Common myeloid progenitor, CD34-positive (primary cell): Measurements from ENCODE around the gene SCUBE2.

Experiments used
- CTCF ChIA-PET: fragments of 350-600 bp; sonication (Branson Sonifier 250); formaldehyde crosslinking; loops from one replicate; lab custom pipeline; 2021; ENCODE audit warnings: antibody characterized with exemption; lab: Charles Lee
- POLR2A ChIA-PET: fragments of 350-600 bp; sonication (Branson Sonifier 250); formaldehyde crosslinking; loops from one replicate; lab custom pipeline; 2021; ENCODE audit warnings: antibody characterized with exemption; lab: Charles Lee
- DNase-seq, 3 donors: peaks; one replicate each; pipeline versions ENCODE4 v3.0.0 to v3.0.0-alpha.2; 2013
- H3K27ac ChIP-seq, 2 experiments: 1 replicate in 1 of 2; 2 replicates in 1 of 2; pipeline ENCODE4 v1.7.0; 2013; ENCODE audit warnings: inconsistent platforms in 2 of 2, low read length in 2 of 2, mild to moderate bottlenecking in 2 of 2, low read depth in 1 of 2, moderate library complexity in 1 of 2; ENCODE audit not compliant: severe bottlenecking in 2 of 2, insufficient read depth in 1 of 2, poor library complexity in 1 of 2
- H3K27me3 ChIP-seq, 5 experiments: replicated peaks in 2 of 5; 1 replicate in 3 of 5; 2 replicates in 2 of 5; pipeline versions ENCODE4 v1.6.1 to v1.7.0; 2013; ENCODE audit warnings: low read length in 4 of 5, mild to moderate bottlenecking in 2 of 5, moderate library complexity in 2 of 5, inconsistent platforms in 1 of 5; ENCODE audit not compliant: insufficient read depth in 5 of 5, control insufficient read depth in 4 of 5
- H3K36me3 ChIP-seq, 4 experiments: 1 replicate in 2 of 4; 2 replicates in 2 of 4; pipeline versions ENCODE4 v1.6.1 to v1.7.0; 2013; ENCODE audit warnings: low read length in 3 of 4, control low read depth in 1 of 4, mild to moderate bottlenecking in 1 of 4; ENCODE audit not compliant: control insufficient read depth in 4 of 4, insufficient read depth in 4 of 4
- H3K4me1 ChIP-seq, 4 experiments: 1 replicate in 3 of 4; 2 replicates in 1 of 4; pipeline versions ENCODE4 v1.6.1 to v1.7.1; 2013; ENCODE audit warnings: low read length in 3 of 4, mild to moderate bottlenecking in 3 of 4, control low read depth in 1 of 4, inconsistent platforms in 1 of 4, moderate library complexity in 1 of 4; ENCODE audit not compliant: control insufficient read depth in 4 of 4, insufficient read depth in 4 of 4; ENCODE audit errors: control extremely low read depth in 1 of 4
- H3K4me3 ChIP-seq, 7 experiments: 1 replicate in 4 of 7; 2 replicates in 3 of 7; pipeline versions ENCODE4 v1.5.1 to v1.7.0; 2013; ENCODE audit warnings: mild to moderate bottlenecking in 7 of 7, low read length in 6 of 7, moderate library complexity in 6 of 7, inconsistent platforms in 2 of 7, low read depth in 2 of 7, control low read depth in 1 of 7; ENCODE audit not compliant: insufficient read depth in 4 of 7, control insufficient read depth in 1 of 7; ENCODE audit errors: extremely low read depth in 1 of 7
- H3K9me3 ChIP-seq, 5 experiments: 1 replicate in 4 of 5; 2 replicates in 1 of 5; pipeline versions ENCODE4 v1.6.1 to v1.7.1; 2013; ENCODE audit warnings: low read length in 4 of 5, mild to moderate bottlenecking in 2 of 5, inconsistent platforms in 1 of 5, low read depth in 1 of 5, moderate library complexity in 1 of 5; ENCODE audit not compliant: control insufficient read depth in 4 of 5, insufficient read depth in 2 of 5; ENCODE audit errors: control extremely low read depth in 1 of 5
- WGBS: methylation state at CpG from one replicate; pipeline ENCODE4 v1.1.5; 2013; ENCODE audit not compliant: insufficient coverage; 5-methylcytosine and 5-hydroxymethylcytosine counted together

SCUBE2 gene

DNA sequence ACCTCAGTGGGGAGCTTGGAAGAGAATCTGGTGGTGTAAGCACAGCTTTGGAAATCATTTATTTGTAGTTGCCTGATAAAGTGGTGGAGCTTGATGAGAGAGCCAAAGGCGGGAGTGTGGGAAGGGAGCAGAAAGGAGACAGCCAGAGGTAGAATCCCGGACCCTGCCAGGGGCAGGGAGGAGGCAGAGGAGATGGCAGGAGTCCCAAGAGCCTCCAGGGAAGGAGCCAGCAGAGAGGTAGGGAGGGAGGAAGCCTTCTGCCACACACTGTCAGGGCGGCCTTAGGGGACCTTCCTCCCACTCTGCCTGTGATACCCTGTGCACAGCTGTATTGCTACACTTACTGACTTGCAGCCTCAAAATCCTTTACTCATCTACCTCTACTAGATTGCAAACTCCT, 15.4 kb downstream of the SCUBE2 start:
- no peaks in the 10 kb centered on the region for H3K4me1 ChIP-seq
- POLR2A ChIA-PET: interaction anchor here (0.5 kb wide), 1 partner anchor 26 kb away, joined by 3 read pairs; no protein-coding TSS in a partner anchor
- no peaks in the 10 kb centered on the region for H3K36me3 ChIP-seq
- no peak overlapping the region for H3K27ac ChIP-seq
- no peak for DNase-seq
- no peaks in the 10 kb centered on the region for H3K27me3 ChIP-seq
- WGBS: 100% methylated on average over 2 of the region's 3 CpGs
- H3K9me3 ChIP-seq: no peaks in the 10 kb centered on the region
- CTCF ChIA-PET: interaction anchor here (0.9 to 2.5 kb wide), 3 partner anchors 12 to 17 kb away, joined by 3 to 13 read pairs (median 8); no protein-coding TSS in a partner anchor
- H3K4me3 ChIP-seq: no peak overlapping the region

DNA sequence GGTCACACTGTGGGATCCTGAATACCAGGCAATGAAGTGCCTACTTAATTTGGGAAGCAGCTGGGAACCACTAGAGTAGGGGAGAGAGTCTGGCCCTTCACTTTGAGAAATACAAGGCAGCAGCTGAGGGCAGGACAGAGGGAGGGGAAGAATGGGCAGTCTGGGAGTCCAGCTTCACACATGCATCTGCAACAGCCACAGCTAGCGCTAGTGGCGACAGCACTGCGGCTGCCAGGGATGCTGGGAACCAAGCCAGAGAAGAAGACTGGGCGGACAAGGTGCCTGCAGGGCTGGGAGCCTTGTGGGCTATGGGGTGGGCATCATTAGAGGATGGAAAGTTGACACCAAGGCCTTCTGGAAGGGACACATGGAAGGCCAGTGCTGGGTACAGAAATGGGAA, 15.8 kb downstream of the SCUBE2 start:
- ChIA-PET CTCF (interaction anchor here (0.9 to 2.5 kb wide), 3 partner anchors 13 to 18 kb away, joined by 3 to 13 read pairs (median 3); no protein-coding TSS in a partner anchor), POLR2A (no interaction called here)
- no peak overlapping the region for H3K27ac ChIP-seq
- DNase-seq: no peak
- H3K9me3 ChIP-seq: no peaks in the 10 kb centered on the region
- peaks cover 0 to 2% (median 0%) of the 10 kb centered on the region in 5 experiments for H3K27me3 ChIP-seq
- H3K4me3 ChIP-seq: no peak overlapping the region
- H3K4me1 ChIP-seq: no peaks in the 10 kb centered on the region
- WGBS: 100% methylated on average over 1 of the region's 4 CpGs
- H3K36me3 ChIP-seq: no peaks in the 10 kb centered on the region

DNA sequence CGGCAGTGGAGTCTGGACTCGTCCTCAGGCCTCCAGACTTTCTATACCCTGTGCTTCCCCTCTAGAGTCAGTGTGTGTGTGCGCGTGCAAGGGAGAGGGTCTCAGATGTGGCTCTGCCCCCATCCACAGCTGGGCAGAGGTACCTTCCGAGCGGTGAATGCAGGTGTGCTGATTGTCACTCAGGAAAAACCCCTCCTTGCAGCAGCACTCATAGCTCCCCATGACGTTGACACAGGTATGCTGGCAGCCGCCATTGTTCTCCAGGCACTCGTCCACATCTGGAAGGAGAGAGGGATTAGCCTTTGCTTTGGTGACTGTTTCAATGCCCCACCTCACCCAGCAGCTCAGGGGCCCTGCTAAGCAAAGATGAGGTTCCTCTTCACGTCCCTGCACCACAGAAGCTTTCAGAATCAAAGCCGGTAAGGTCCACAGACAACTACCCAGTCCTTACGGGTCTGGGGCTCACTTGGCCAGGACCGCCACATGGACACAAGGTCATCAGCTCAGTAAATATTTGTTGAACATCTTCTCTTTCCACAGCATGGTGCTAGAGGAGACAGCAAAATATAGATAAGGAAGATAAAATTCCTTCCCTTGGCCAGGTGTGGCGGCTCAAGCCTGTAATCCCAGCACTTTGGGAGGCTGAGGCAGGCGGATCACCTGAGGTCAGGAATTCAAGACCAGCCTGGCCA, 16.9 kb downstream of the SCUBE2 start:
- Histone ChIP-seq H3K27me3 (peaks cover 0 to 2% (median 0%) of the 10 kb centered on the region in 5 experiments), H3K9me3 (no peaks in the 10 kb centered on the region), H3K36me3 (no peaks in the 10 kb centered on the region), H3K4me1 (no peaks in the 10 kb centered on the region), H3K27ac (no peak overlapping the region), H3K4me3 (no peak overlapping the region)
- no peak for DNase-seq
- ChIA-PET CTCF (interaction anchor here (1.3 kb wide), 1 partner anchor 14 kb away, joined by 3 read pairs; no protein-coding TSS in a partner anchor), POLR2A (no interaction called here)
- WGBS: 93% methylated on average over 14 of the region's 15 CpGs

DNA sequence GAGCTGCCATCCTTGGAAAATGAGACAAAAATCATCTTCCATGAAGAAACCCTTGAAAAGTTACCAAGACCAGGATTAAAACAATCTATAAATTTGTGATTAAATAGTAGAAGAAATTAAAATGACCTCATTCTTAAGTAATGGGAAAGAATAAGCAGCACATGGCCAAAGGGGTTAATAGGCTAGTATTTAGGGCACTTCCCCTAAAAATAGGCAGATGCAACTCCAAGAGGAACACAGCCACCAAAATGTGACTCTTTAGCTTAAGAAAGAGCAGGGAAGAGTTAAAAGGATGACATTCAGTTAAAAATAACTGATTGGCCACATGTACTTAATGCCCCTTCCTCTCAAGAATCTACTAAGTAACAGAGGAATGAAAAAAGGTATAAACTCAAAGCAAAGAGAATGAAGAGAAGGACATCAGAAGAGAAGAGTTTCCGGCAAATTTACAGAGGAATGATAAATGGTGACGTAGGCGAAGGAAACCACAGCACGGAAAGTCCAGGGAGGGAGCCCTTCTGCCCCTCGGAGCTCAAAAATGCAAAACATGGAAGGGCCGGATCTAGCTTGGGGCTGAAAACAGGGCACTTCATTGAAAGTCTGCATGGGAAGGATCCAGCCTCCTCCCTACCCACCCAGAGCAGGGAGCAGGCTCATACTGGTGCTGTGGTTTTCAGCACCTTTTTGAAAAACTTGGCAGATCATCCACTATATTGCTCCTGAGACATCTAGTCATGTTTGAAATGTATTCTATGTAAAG, 17.8 kb downstream of the SCUBE2 start:
- H3K36me3 ChIP-seq: no peaks in the 10 kb centered on the region
- H3K4me3 ChIP-seq: no peak overlapping the region
- H3K27ac ChIP-seq: no peak overlapping the region
- H3K27me3 ChIP-seq: peaks cover 0 to 2% (median 0%) of the 10 kb centered on the region in 5 experiments
- H3K9me3 ChIP-seq: no peaks in the 10 kb centered on the region
- no peak for DNase-seq
- no peaks in the 10 kb centered on the region for H3K4me1 ChIP-seq
- ChIA-PET CTCF (no interaction called here), POLR2A (no interaction called here)
- 87% methylated on average over 6 of the region's 6 CpGs for WGBS

DNA sequence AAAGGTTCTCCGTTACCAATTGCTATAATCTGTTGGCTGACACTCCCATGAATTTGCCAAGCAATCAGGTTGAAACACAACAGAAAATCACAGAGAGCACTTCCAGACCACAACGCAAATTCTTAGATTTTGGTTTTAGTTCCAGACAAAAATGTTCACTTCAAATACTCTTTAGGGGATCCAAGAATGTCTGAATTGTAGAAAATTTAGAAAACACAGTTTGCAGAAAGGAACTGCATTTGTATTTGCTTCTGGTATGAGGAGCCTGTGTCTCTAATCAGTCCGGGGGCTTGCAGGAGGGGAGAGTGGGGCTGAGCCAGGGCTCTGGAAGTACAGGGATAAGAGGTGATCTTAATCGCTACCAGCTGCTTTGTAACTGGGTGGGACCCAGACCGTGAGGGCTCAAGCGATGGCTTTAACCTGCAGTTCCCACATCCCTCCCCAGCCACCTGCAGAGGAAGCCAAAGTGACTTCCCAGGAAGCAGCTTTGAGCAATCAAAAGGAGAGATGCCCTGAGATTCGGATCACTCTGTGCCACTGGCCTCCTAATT, 18.7 kb downstream of the SCUBE2 start:
- H3K9me3 ChIP-seq: no peaks in the 10 kb centered on the region
- 89% methylated on average over 7 of the region's 7 CpGs for WGBS
- POLR2A ChIA-PET: no interaction called here
- DNase-seq: no peak
- H3K27me3 ChIP-seq: peaks cover 0 to 2% (median 0%) of the 10 kb centered on the region in 5 experiments
- H3K36me3 ChIP-seq: no peaks in the 10 kb centered on the region
- H3K4me1 ChIP-seq: no peaks in the 10 kb centered on the region
- no peak overlapping the region for H3K27ac ChIP-seq
- CTCF ChIA-PET: no interaction called here
- H3K4me3 ChIP-seq: no peak overlapping the region

DNA sequence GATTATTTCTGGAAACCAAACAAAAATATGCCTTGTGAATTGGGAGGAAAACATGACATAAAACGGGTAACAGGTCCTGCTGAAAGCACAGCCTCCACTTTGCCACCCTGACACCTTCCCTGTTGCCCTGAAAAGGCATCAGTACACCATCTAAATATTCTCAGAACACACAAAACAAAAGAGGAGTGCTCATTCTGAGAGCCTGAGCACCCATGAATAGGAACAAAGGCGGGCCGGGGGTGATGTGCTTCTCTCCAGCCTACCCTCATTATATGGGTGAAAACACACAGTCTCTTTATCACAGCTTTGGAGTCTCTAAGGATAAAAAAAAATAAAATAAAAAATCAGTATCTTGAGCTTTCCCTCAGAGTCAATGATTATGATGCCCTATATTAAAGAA, 19.7 kb downstream of the SCUBE2 start:
- H3K4me3 ChIP-seq: no peak overlapping the region
- 90% methylated on average over 1 of the region's 3 CpGs for WGBS
- POLR2A ChIA-PET: no interaction called here
- DNase-seq: no peak
- H3K27ac ChIP-seq: no peak overlapping the region
- CTCF ChIA-PET: interaction anchor here (1.4 kb wide), 1 partner anchor 13 kb away, joined by 3 read pairs; no protein-coding TSS in a partner anchor
- H3K36me3 ChIP-seq: no peaks in the 10 kb centered on the region
- H3K27me3 ChIP-seq: peaks cover 0 to 2% (median 0%) of the 10 kb centered on the region in 5 experiments
- H3K4me1 ChIP-seq: no peaks in the 10 kb centered on the region
- H3K9me3 ChIP-seq: no peaks in the 10 kb centered on the region
